HG02623 (cell line): ENCODE data around the gene BNC2.
"Not testable (repeated sequence)": the region's sequence is repeated elsewhere in the genome, so short reads cannot be mapped to it uniquely, and the experiment has no call there.

Experiments used
- ATAC-seq: cut with Tn5 transposase; IDR thresholded peaks from one replicate; pipeline ENCODE4 v1.9.1; 2021; ENCODE audit warnings: moderate library complexity; ENCODE audit not compliant: unreplicated experiment

BNC2 gene

GRCh38 chr9:16469184-16469583 is 401.3 kb downstream of the BNC2 start:
- ATAC-seq, result no peak

GRCh38 chr9:16461851-16462250 is 408.6 kb downstream of the BNC2 start:
- ATAC-seq, result no peak

- ATAC-seq, result no peak
Observed at GRCh38 chr9:16461137-16461840, 409.2 kb downstream of the BNC2 start.

GRCh38 chr9:16460696-16461095 is 409.8 kb downstream of the BNC2 start:
- ATAC-seq, result no peak

GRCh38 chr9:16459421-16460148 is 410.9 kb downstream of the BNC2 start:
- no peak for ATAC-seq

- ATAC-seq, result no peak
Observed at GRCh38 chr9:16458696-16459420, 411.6 kb downstream of the BNC2 start.

- ATAC-seq, result no peak
Observed at GRCh38 chr9:16455842-16456241, 414.6 kb downstream of the BNC2 start.

- ATAC-seq, result no peak
Observed at GRCh38 chr9:16453390-16453789, 417.1 kb downstream of the BNC2 start.

GRCh38 chr9:16450578-16450977 is 419.9 kb downstream of the BNC2 start:
- no peak for ATAC-seq

- ATAC-seq, result no peak
Observed at GRCh38 chr9:16450043-16450442, 420.4 kb downstream of the BNC2 start.

- no peak for ATAC-seq
Observed at GRCh38 chr9:16449076-16449730, 421.3 kb downstream of the BNC2 start.

- no peak for ATAC-seq
Observed at GRCh38 chr9:16447946-16448345, 422.5 kb downstream of the BNC2 start.

- ATAC-seq, result no peak
Observed at GRCh38 chr9:16446636-16447035, 423.8 kb downstream of the BNC2 start.

GRCh38 chr9:16445141-16445920 is 425.1 kb downstream of the BNC2 start:
- ATAC-seq, result no peak

GRCh38 chr9:16442622-16443021 is 427.8 kb downstream of the BNC2 start:
- no peak for ATAC-seq

GRCh38 chr9:16441791-16442190 is 428.7 kb downstream of the BNC2 start:
- ATAC-seq, result no peak

GRCh38 chr9:16438831-16439230 is 431.6 kb downstream of the BNC2 start:
- ATAC-seq, result not testable (repeated sequence)

- ATAC-seq, result no peak
Observed at GRCh38 chr9:16436545-16436944, 433.9 kb downstream of the BNC2 start.

GRCh38 chr9:16434526-16434925 is 435.9 kb downstream of the BNC2 start:
- no peak for ATAC-seq

- ATAC-seq, result no peak
Observed at GRCh38 chr9:16433494-16433893, 437.0 kb downstream of the BNC2 start.
